ENCODE measurements around the gene PNN. TPM values are rescaled to one million over a fixed set of nuclear protein-coding genes. Genes with fewer than 3 reads are reported as not detected.

The PNN gene
- total RNA-seq, 1 experiment from 2014 or later: 167 TPM

- H2AFZ ChIP-seq (ENCODE audit: low read length): no peak overlapping the region
- H4K20me1 ChIP-seq (ENCODE audit: control insufficient read depth, insufficient read depth, insufficient read length): no peaks in the 10 kb centered on the region
- no peak overlapping the region for H3K14ac ChIP-seq (ENCODE audit: insufficient read depth, low read length)
- H3K4ac ChIP-seq (ENCODE audit: low read depth, low read length): no peak overlapping the region
- H3K27me3 ChIP-seq (ENCODE audit: insufficient read depth, low read length): no peaks in the 10 kb centered on the region
- no CpG with 5 or more reads among the region's 1 CpG for WGBS (ENCODE audit: extremely low coverage, insufficient read length, low lambda C conversion rate)
- H4K8ac ChIP-seq (replicated peaks; ENCODE audit: insufficient read length, low read depth, low read length): no peak overlapping the region
- H4K91ac ChIP-seq (ENCODE audit: insufficient read length, low read depth, low read length): no peak overlapping the region
- no peak overlapping the region for H3K4me2 ChIP-seq (ENCODE audit: insufficient read depth, insufficient read length, low read length)
- no peak overlapping the region for H3K4me3 Mint-ChIP-seq
- H3K36me3 Mint-ChIP-seq (ENCODE audit: insufficient read depth in 1 of 3, low read depth in 3 of 3): no peaks in the 10 kb centered on the region
- H3K23ac ChIP-seq (ENCODE audit: insufficient read length, low read depth, low read length): no peak overlapping the region
- H3K9me3 ChIP-seq (ENCODE audit: control insufficient read depth, low read depth, low read length): no peaks in the 10 kb centered on the region
- H3K4me1 Mint-ChIP-seq: peaks cover 15 to 18% of the 10 kb centered on the region in 2 experiments
- H3K79me1 ChIP-seq (ENCODE audit: insufficient read depth, low read depth, low read length, poor library complexity, severe bottlenecking): no peaks in the 10 kb centered on the region
- H3K9me3 Mint-ChIP-seq: no peaks in the 10 kb centered on the region
- H3K27ac ChIP-seq (ENCODE audit: insufficient read length, low read depth, low read length): no peak overlapping the region
- no peak overlapping the region for H2BK12ac ChIP-seq (ENCODE audit: insufficient read length, low read depth, low read length)
- H2AK5ac ChIP-seq (ENCODE audit: insufficient read length, low read length): no peak overlapping the region
- TF ChIP-seq, protein P1, sequence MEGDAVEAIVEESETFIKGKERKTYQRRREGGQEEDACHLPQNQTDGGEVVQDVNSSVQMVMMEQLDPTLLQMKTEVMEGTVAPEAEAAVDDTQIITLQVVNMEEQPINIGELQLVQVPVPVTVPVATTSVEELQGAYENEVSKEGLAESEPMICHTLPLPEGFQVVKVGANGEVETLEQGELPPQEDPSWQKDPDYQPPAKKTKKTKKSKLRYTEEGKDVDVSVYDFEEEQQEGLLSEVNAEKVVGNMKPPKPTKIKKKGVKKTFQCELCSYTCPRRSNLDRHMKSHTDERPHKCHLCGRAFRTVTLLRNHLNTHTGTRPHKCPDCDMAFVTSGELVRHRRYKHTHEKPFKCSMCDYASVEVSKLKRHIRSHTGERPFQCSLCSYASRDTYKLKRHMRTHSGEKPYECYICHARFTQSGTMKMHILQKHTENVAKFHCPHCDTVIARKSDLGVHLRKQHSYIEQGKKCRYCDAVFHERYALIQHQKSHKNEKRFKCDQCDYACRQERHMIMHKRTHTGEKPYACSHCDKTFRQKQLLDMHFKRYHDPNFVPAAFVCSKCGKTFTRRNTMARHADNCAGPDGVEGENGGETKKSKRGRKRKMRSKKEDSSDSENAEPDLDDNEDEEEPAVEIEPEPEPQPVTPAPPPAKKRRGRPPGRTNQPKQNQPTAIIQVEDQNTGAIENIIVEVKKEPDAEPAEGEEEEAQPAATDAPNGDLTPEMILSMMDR (conservative IDR thresholded peaks at IDR 0.05): no peak
- no peaks in the 10 kb centered on the region; the same call in 1 of the 2 replicates for H3K4me1 ChIP-seq (ENCODE audit: insufficient read depth, low read length)
- no peak overlapping the region for H3K27ac Mint-ChIP-seq
- H3K18ac ChIP-seq (ENCODE audit: insufficient read length, low read depth, low read length): no peak overlapping the region
- no peak for DNase-seq
- H2BK15ac ChIP-seq (ENCODE audit: low read depth, low read length): no peak overlapping the region
- no peak overlapping the region for H2BK5ac ChIP-seq (ENCODE audit: insufficient read length, low read length)
- H3K27me3 Mint-ChIP-seq (ENCODE audit: low read depth): no peaks in the 10 kb centered on the region
- H3K79me2 ChIP-seq (ENCODE audit: insufficient read depth, low read length): no peaks in the 10 kb centered on the region
- H3K23me2 ChIP-seq (ENCODE audit: insufficient read length, low read depth, low read length, poor library complexity, severe bottlenecking): no peaks in the 10 kb centered on the region
- no peak overlapping the region for H2BK20ac ChIP-seq (ENCODE audit: low read depth, low read length, poor library complexity, severe bottlenecking)
- H2BK120ac ChIP-seq (ENCODE audit: low read depth, low read length, poor library complexity, severe bottlenecking): no peak overlapping the region
- H3K56ac ChIP-seq (ENCODE audit: insufficient read length, low read depth, low read length): no peak overlapping the region
- no peak overlapping the region for H4K5ac ChIP-seq (ENCODE audit: insufficient read length, low read depth, low read length)
- H3K9ac ChIP-seq (ENCODE audit: extremely low read depth, insufficient read length, low read length): no peak overlapping the region
- no peak overlapping the region for H3T11ph ChIP-seq (ENCODE audit: low read length)
These were observed 37.6 kb downstream of the PNN start for GRCh38 chr14:39212693-39213092.

Measured in H9 (cell line).